Calu3 (cell line): ENCODE data around the gene LRP8. TPM values are rescaled to one million over a fixed set of nuclear protein-coding genes. Genes with fewer than 3 reads are reported as not detected.

Experiments
- BruUV-seq: library from RNA; stranded (reverse); fragments of 400-500 nt; replicated peaks from 2 replicates; lab custom pipeline; 2021; lab: Mats Ljungman, UMichigan
- CTCF ChIA-PET: fragments of 300-600 bp; sonication (Branson Sonifier 250); formaldehyde crosslinking; loops from one replicate; lab custom pipeline; 2022; ENCODE audit warnings: antibody characterized with exemption; lab: Charles Lee
- DNase-seq: peaks from one replicate; pipeline ENCODE4 v3.0.0; 2022
- H3K27ac Mint-ChIP-seq: one replicate; pipeline ENCODE4 v1.8.0; 2022; ENCODE audit warnings: mixed read lengths; ENCODE audit not compliant: unreplicated experiment
- H3K27me3 Mint-ChIP-seq: one replicate; pipeline ENCODE4 v1.8.0; 2022; ENCODE audit warnings: mixed read lengths; ENCODE audit not compliant: unreplicated experiment
- H3K36me3 Mint-ChIP-seq: one replicate; pipeline ENCODE4 v1.8.0; 2022; ENCODE audit warnings: mild to moderate bottlenecking, moderate library complexity, mixed read lengths; ENCODE audit not compliant: insufficient read depth, unreplicated experiment
- H3K4me1 Mint-ChIP-seq: one replicate; pipeline ENCODE4 v1.8.0; 2022; ENCODE audit warnings: mild to moderate bottlenecking, low read depth, mixed read lengths; ENCODE audit not compliant: unreplicated experiment
- H3K4me3 Mint-ChIP-seq: one replicate; pipeline ENCODE4 v1.8.0; 2022; ENCODE audit warnings: mild to moderate bottlenecking, low read depth, moderate library complexity, mixed read lengths; ENCODE audit not compliant: unreplicated experiment
- H3K9me3 Mint-ChIP-seq: one replicate; pipeline ENCODE4 v1.8.0; 2022; ENCODE audit warnings: low read depth, mixed read lengths; ENCODE audit not compliant: unreplicated experiment
- intact Hi-C: fragments of 100-400 bp; cut with micrococcal nuclease; formaldehyde crosslinking; loops from one replicate; pipeline ENCODE4 v1.10.0; 2022; ENCODE audit not compliant: unreplicated experiment
- total RNA-seq: library from RNA; stranded (reverse); gene quantifications from 2 replicates; pipeline ENCODE4 v1.2.3, GENCODE V29; 2022
- TF ChIP-seq, protein P1 (sequence below): fragments of 200-600 bp; IDR thresholded peaks from one replicate; pipeline ENCODE4 v1.8.0; 2022; ENCODE audit warnings: antibody characterized with exemption; ENCODE audit not compliant: unreplicated experiment

LRP8 gene
- total RNA-seq, 1 experiment from 2014 or later, result 104 TPM

DNA sequence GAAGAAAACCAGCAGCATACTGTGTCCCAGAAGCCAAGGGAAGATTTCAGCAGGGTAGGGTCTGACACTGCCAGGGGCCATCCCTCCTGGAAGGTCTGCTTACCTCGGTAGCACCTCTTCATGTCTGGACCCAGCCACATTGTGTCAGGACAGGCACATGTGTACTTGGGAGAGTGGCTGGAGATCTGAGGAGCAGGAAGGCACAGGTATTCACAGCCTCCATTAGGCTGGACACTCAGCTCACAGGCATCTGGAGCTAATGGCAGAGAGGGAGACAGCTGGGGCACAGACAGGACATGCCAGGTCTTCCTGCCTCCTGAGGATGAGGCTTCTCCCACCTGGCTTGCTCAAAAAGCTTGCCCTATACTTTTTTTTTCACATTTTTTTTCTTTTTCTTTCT lies 69.7 kb downstream of the LRP8 start:
- intact Hi-C loops, result no loop called here
- Mint-ChIP-seq H3K27me3 (no peaks in the 10 kb centered on the region), H3K9me3 (no peaks in the 10 kb centered on the region), H3K36me3 (peaks cover 28% of the 10 kb centered on the region), H3K4me1 (no peaks in the 10 kb centered on the region), H3K4me3 (no peak overlapping the region), H3K27ac (no peak overlapping the region)
- CTCF ChIA-PET, result no interaction called here
- no TSS peak for BruUV-seq
- no peak for DNase-seq
- TF ChIP-seq, protein P1, sequence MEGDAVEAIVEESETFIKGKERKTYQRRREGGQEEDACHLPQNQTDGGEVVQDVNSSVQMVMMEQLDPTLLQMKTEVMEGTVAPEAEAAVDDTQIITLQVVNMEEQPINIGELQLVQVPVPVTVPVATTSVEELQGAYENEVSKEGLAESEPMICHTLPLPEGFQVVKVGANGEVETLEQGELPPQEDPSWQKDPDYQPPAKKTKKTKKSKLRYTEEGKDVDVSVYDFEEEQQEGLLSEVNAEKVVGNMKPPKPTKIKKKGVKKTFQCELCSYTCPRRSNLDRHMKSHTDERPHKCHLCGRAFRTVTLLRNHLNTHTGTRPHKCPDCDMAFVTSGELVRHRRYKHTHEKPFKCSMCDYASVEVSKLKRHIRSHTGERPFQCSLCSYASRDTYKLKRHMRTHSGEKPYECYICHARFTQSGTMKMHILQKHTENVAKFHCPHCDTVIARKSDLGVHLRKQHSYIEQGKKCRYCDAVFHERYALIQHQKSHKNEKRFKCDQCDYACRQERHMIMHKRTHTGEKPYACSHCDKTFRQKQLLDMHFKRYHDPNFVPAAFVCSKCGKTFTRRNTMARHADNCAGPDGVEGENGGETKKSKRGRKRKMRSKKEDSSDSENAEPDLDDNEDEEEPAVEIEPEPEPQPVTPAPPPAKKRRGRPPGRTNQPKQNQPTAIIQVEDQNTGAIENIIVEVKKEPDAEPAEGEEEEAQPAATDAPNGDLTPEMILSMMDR, result no peak

- CTCF ChIA-PET, result no interaction called here
- no TSS peak for BruUV-seq
Measured at GRCh38 chr1:53257454-53258081, 70.3 kb downstream of the LRP8 start.

DNA sequence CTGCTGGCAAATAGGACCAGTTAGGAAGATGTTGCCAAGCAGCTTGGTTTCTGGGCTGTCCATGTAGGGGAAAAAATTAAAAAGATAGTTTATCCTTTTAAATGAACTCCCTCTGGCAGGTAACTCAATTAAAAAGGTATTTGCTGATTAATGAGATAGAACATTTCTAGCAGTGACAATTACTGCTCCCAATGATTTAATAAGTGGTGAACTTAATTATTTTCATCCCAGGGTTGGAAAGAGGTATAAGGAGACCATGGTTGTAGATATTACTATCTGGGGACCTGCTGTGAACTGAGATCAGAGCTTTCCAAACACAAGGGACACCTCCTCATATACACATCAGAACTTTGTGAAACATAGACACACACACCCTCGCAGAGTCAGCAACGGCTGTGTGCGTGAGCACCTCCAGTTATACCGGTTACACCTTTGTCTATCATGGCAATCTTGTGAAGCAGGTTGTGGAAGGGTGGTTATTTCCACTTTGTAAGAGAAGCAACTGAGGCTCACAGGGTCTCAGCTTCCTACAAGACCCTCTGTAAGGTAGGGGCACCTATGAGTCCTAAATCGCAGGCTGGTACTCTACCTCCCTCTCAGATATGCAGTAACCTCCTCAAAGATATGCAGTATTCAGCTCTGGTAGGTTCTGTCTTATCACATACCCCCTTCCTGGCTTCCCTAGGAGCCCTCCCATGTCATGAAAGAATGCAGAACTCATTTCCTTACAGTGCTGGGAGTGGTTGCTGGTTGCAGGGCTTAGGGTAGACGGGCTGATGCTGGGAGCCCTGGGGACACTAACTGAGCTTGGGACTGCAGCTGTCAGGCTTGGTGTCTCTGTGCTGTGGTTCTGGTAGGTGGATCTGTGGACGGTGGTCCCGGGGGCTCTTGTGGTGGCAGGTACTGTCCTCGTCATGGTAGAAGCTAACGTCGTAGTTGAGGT lies 71.1 kb downstream of the LRP8 start:
- CTCF ChIA-PET, result no interaction called here
- intact Hi-C loops, result no loop called here
- H3K27me3 Mint-ChIP-seq, result no peaks in the 10 kb centered on the region
- H3K4me3 Mint-ChIP-seq, result no peak overlapping the region
- no peak overlapping the region for H3K27ac Mint-ChIP-seq
- no peaks in the 10 kb centered on the region for H3K4me1 Mint-ChIP-seq
- TF ChIP-seq, protein P1, result no peak
- no peak for DNase-seq
- peaks cover 29% of the 10 kb centered on the region for H3K36me3 Mint-ChIP-seq
- BruUV-seq, result no TSS peak
- no peaks in the 10 kb centered on the region for H3K9me3 Mint-ChIP-seq

More at GRCh38 chr1:53257454-53258081, 70.3 kb downstream of the LRP8 start:
- DNase-seq, result no peak
- Mint-ChIP-seq H3K27me3 (no peaks in the 10 kb centered on the region), H3K4me1 (no peaks in the 10 kb centered on the region), H3K27ac (no peak overlapping the region), H3K36me3 (peaks cover 22% of the 10 kb centered on the region), H3K9me3 (no peaks in the 10 kb centered on the region), H3K4me3 (no peak overlapping the region)
- intact Hi-C loops, result no loop called here
- TF ChIP-seq, protein P1, result no peak

- no peak overlapping the region for H3K27ac Mint-ChIP-seq
- no peaks in the 10 kb centered on the region for H3K27me3 Mint-ChIP-seq
- BruUV-seq, result no TSS peak
- CTCF ChIA-PET, result interaction anchor here (1.1 kb wide), 1 partner anchor 46 kb away, joined by 3 read pairs; no protein-coding TSS in a partner anchor
- no peaks in the 10 kb centered on the region for H3K4me1 Mint-ChIP-seq
- intact Hi-C loops, result no loop called here
- TF ChIP-seq, protein P1, result no peak
- H3K9me3 Mint-ChIP-seq, result no peaks in the 10 kb centered on the region
- no peak overlapping the region for H3K4me3 Mint-ChIP-seq
- peaks cover 34% of the 10 kb centered on the region for H3K36me3 Mint-ChIP-seq
- no peak for DNase-seq
Measured at GRCh38 chr1:53255031-53255430, 72.8 kb downstream of the LRP8 start.
